Mesenchymal stem cell (in vitro differentiated cells and primary cell): ENCODE data around the gene ATP4A.

ENCODE experiments used
- DNase-seq: peaks from one replicate; pipeline ENCODE4 v3.0.0-alpha.2; 2013
- H2AFZ ChIP-seq: one replicate; pipeline ENCODE4 v1.6.1; 2013; ENCODE audit warnings: low read depth, mild to moderate bottlenecking, control low read depth, inconsistent platforms, low read length, moderate library complexity
- H2AK5ac ChIP-seq: 2 replicates; pipeline ENCODE4 v1.6.1; 2013; ENCODE audit warnings: low read length, moderate library complexity, mild to moderate bottlenecking, inconsistent platforms; ENCODE audit not compliant: severe bottlenecking
- H2BK120ac ChIP-seq: one replicate; pipeline ENCODE4 v1.6.1; 2013; ENCODE audit warnings: low read depth, mild to moderate bottlenecking, inconsistent platforms, low read length, moderate library complexity
- H2BK12ac ChIP-seq, 2 experiments: one replicate each; pipeline ENCODE4 v1.6.1; 2013; ENCODE audit warnings: inconsistent platforms in 2 of 2, low read length in 2 of 2, mild to moderate bottlenecking in 2 of 2, moderate library complexity in 2 of 2, control low read depth in 1 of 2
- H2BK15ac ChIP-seq: one replicate; pipeline ENCODE4 v1.6.1; 2013; ENCODE audit warnings: mild to moderate bottlenecking, low read depth, inconsistent platforms; ENCODE audit not compliant: poor library complexity, severe bottlenecking
- H2BK5ac ChIP-seq: 2 replicates; pipeline ENCODE4 v1.6.1; 2013; ENCODE audit warnings: low read depth, mild to moderate bottlenecking, low read length, control low read depth, inconsistent platforms; ENCODE audit not compliant: poor library complexity, severe bottlenecking
- H3K14ac ChIP-seq, 2 experiments: one replicate each; pipeline ENCODE4 v1.6.1; 2013; ENCODE audit warnings: inconsistent platforms in 2 of 2, low read length in 2 of 2, control low read depth in 1 of 2, mild to moderate bottlenecking in 1 of 2, moderate library complexity in 1 of 2
- H3K18ac ChIP-seq, 2 experiments: one replicate each; pipeline ENCODE4 v1.6.1; 2013; ENCODE audit warnings: inconsistent platforms in 2 of 2, low read length in 2 of 2, control low read depth in 1 of 2, low read depth in 1 of 2, mild to moderate bottlenecking in 1 of 2
- H3K23ac ChIP-seq, 2 experiments: one replicate each; pipeline ENCODE4 v1.6.1; 2013; ENCODE audit warnings: inconsistent platforms in 2 of 2, low read length in 2 of 2, mild to moderate bottlenecking in 2 of 2, moderate library complexity in 2 of 2, control low read depth in 1 of 2
- H3K27ac ChIP-seq: 2 replicates; pipeline ENCODE4 v1.5.1; 2013; ENCODE audit warnings: mild to moderate bottlenecking, moderate library complexity, low read length, control low read depth, inconsistent platforms; ENCODE audit not compliant: poor library complexity, severe bottlenecking
- H3K27me3 ChIP-seq, 2 experiments: 2 replicates each; pipeline versions ENCODE4 v1.6.1 to v1.7.0; 2013; ENCODE audit warnings: low read length in 2 of 2, mild to moderate bottlenecking in 2 of 2, moderate library complexity in 2 of 2, control low read depth in 1 of 2, inconsistent platforms in 1 of 2; ENCODE audit not compliant: control insufficient read depth in 1 of 2, insufficient read depth in 1 of 2
- H3K36me3 ChIP-seq, 2 experiments: 2 replicates each; pipeline versions ENCODE4 v1.6.1 to v1.7.0; 2013; ENCODE audit warnings: low read length in 2 of 2, control low read depth in 1 of 2, inconsistent platforms in 1 of 2, low read depth in 1 of 2, mild to moderate bottlenecking in 1 of 2; ENCODE audit not compliant: insufficient read depth in 2 of 2, control insufficient read depth in 1 of 2
- H3K4ac ChIP-seq, 2 experiments: one replicate each; pipeline ENCODE4 v1.6.1; 2013; ENCODE audit warnings: inconsistent platforms in 2 of 2, low read length in 2 of 2, mild to moderate bottlenecking in 2 of 2, moderate library complexity in 2 of 2, control low read depth in 1 of 2, low read depth in 1 of 2
- H3K4me1 ChIP-seq: 2 replicates; pipeline ENCODE4 v1.6.1; 2013; ENCODE audit warnings: low read depth, low read length, control low read depth; ENCODE audit not compliant: control insufficient read depth, insufficient read depth
- H3K4me2 ChIP-seq: 2 replicates; pipeline ENCODE4 v1.6.1; 2013; ENCODE audit warnings: low read length, mild to moderate bottlenecking, inconsistent platforms; ENCODE audit not compliant: poor library complexity, severe bottlenecking
- H3K4me3 ChIP-seq, 2 experiments: 2 replicates each; pipeline versions ENCODE4 v1.5.1 to v1.7.0; 2013; ENCODE audit warnings: low read length in 2 of 2, mild to moderate bottlenecking in 2 of 2, control low read depth in 1 of 2, low read depth in 1 of 2; ENCODE audit not compliant: insufficient read depth in 1 of 2
- H3K79me1 ChIP-seq: replicated peaks from 2 replicates; pipeline ENCODE4 v1.6.1; 2013; ENCODE audit warnings: mild to moderate bottlenecking, control low read depth, low read length, inconsistent platforms; ENCODE audit not compliant: poor library complexity, severe bottlenecking
- H3K9ac ChIP-seq: 2 replicates; pipeline ENCODE4 v1.7.0; 2013; ENCODE audit warnings: mild to moderate bottlenecking, low read length, moderate library complexity
- H3K9me3 ChIP-seq: 2 replicates; pipeline ENCODE4 v1.7.0; 2013; ENCODE audit warnings: mild to moderate bottlenecking, low read length; ENCODE audit not compliant: control insufficient read depth
- H4K8ac ChIP-seq: one replicate; pipeline ENCODE4 v1.6.1; 2013; ENCODE audit warnings: inconsistent platforms, mild to moderate bottlenecking, low read length, moderate library complexity
- H4K91ac ChIP-seq: one replicate; pipeline ENCODE4 v1.6.1; 2013; ENCODE audit warnings: mild to moderate bottlenecking, low read length, inconsistent platforms
- WGBS: methylation state at CpG from one replicate; pipeline ENCODE4 v1.1.7; 2013; ENCODE audit warnings: mixed read lengths; 5-methylcytosine and 5-hydroxymethylcytosine counted together

ATP4A gene

DNA sequence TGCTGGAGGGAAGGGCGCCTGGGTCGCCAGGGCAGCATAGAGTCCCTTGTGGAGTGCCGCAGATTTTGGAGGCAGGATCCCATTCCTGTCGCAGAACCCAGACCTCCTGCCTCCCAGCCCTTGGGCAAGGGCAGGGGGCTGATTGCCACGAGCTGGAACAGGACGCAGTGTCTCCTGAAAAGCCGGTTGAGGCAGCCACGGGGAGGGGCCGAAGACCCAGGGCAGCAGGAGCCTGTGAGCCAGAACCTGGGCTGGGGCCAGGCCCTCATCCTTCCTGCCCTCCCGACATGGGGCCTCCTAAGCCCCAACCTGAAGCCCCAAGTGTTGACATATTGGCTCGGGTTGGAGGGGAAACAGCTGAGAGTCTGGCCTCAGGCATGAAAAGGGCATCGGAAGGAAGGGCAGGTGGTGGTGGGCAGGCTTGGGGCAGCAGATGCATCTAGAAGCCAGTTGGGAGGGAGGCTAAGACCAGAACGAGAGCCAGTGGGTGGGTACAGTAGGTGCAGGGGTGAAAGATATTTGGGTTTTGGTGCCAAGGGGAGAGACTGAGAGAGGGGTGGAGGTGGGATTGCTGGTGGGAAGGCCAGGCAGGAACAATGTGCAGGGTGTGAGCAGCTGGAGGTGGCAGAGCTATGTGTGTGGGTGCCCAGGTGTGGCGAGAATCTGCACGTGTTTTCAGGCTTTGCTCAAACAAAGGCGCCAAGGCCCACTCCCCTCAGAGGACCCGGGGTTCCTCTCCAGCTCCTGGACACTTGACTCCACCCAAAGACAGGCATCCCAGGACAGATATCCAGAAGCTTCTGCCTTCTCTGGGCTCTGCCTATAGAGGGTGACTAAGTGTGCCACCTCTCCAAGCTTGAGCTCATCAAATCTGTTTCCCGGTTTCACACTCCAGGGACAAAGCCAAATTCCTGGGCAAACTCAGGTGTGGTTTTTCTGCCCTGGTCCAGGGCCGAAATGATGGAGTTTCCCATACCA, 33.9 kb downstream of the ATP4A start:
- Histone ChIP-seq H3K9ac (no peak overlapping the region), H2BK120ac (no peak overlapping the region), H3K4ac (no peak overlapping the region), H3K9me3 (no peaks in the 10 kb centered on the region), H3K27ac (no peak overlapping the region), H3K36me3 (no peaks in the 10 kb centered on the region), H2BK5ac (no peak overlapping the region), H3K23ac (no peak overlapping the region), H2AK5ac (no peak overlapping the region), H3K4me1 (no peaks in the 10 kb centered on the region), H3K4me3 (no peak overlapping the region), H2BK15ac (no peak overlapping the region), H3K79me1 (no peaks in the 10 kb centered on the region), H3K18ac (no peak overlapping the region), H3K4me2 (no peak overlapping the region), H2BK12ac (no peak overlapping the region), H3K14ac (no peak overlapping the region), H2AFZ (no peak overlapping the region), H4K91ac (no peak overlapping the region), H4K8ac (no peak overlapping the region), H3K27me3 (peaks cover 28 to 36% of the 10 kb centered on the region in 2 experiments)
- no peak for DNase-seq
- WGBS: 80% methylated on average over 18 of the region's 19 CpGs

DNA sequence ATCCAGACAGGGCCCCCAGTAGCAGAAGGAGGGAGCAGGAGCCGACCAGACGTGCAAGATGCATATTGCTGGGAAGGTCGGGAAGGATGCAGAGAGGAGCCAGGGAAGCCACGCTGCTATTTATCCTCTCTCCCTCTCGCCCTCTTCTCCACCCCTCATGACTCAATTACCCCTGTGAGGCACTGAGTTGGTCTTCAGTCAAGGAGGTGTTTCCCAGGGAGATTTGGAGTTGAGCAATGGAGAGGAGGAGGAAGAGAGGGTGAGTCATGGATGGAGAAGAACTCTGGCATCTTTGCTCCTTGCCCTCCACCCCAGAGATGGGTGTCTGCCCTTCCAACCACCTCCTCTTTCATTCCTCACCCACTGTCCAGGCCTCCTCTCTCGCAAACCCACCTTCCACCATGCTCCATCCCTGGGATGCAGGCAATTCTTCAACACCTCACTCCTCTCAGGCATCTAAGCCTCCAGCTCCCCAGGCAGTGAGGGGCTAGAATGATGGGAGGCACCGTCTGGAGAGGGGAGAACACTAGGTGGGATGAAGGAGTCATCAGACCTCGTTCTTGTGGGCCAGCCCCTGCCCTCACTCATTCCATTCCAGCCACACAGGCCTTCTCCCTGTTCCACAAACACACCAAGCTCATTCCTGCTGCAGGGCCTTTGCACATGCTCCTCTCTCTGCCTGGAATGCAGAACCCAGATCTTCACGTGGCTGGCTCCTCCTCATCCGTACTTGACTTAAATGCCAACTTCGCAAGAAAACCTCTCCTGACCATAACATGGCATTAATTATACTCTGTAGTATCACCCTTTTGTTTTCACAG, 35.0 kb downstream of the ATP4A start, which contains the start of gene SBSN:
Gene SBSN (minus strand): TSS at position 94 of the 821 bp plus-strand sequence. CDS start 30 bp downstream, at position 64.
- no peaks in the 10 kb centered on the region for H3K9me3 ChIP-seq
- H3K79me1 ChIP-seq: no peaks in the 10 kb centered on the region
- no peaks in the 10 kb centered on the region for H3K4me1 ChIP-seq
- peak within 1 kb of the TSS in 1 of 2 experiments; percentile 33 for H3K4me3 ChIP-seq
- H3K23ac ChIP-seq: no peak within 1 kb of the TSS
- no peaks in the 10 kb centered on the region for H3K36me3 ChIP-seq
- H3K27ac ChIP-seq: no peak within 1 kb of the TSS
- no peak within 1 kb of the TSS for H2AFZ ChIP-seq
- no peak within 1 kb of the TSS for H2AK5ac ChIP-seq
- H3K18ac ChIP-seq: no peak within 1 kb of the TSS
- H3K9ac ChIP-seq: no peak within 1 kb of the TSS
- H2BK120ac ChIP-seq: no peak within 1 kb of the TSS
- no peak within 1 kb of the TSS for H2BK12ac ChIP-seq
- 87% methylated on average over 6 of the region's 11 CpGs for WGBS
- H3K4me2 ChIP-seq: no peak within 1 kb of the TSS
- H3K27me3 ChIP-seq: peaks cover 21 to 30% of the 10 kb centered on the region in 2 experiments
- DNase-seq: peak; percentile 54
- peak within 1 kb of the TSS in 1 of 2 experiments; percentile 37 for H3K14ac ChIP-seq
- no peak within 1 kb of the TSS for H2BK5ac ChIP-seq
- H4K91ac ChIP-seq: no peak within 1 kb of the TSS
- H3K4ac ChIP-seq: no peak within 1 kb of the TSS
- H4K8ac ChIP-seq: no peak within 1 kb of the TSS
- H2BK15ac ChIP-seq: no peak within 1 kb of the TSS

DNA sequence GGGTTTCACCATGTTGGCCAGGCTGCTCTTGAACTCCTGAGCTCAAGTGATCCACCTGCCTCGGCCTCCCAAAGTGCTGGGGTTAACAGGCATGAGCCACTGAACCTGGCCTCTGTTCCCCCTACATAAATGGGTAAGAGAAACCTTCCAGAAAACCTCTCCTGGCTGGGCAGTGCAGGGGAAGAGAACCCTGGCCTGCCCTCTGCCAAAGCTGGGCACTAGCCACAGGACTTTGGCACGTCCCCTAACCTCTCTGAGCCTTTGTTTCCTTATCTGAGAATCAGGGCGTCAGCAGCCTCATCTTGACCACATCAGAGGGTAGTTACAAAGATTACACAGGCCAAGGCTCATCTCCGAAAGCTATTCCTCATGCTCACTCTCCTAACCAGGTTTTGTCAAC, 37.6 kb downstream of the ATP4A start:
- Histone ChIP-seq H3K9me3 (no peaks in the 10 kb centered on the region), H2BK120ac (no peak overlapping the region), H4K91ac (no peak overlapping the region), H4K8ac (no peak overlapping the region), H3K36me3 (no peaks in the 10 kb centered on the region), H3K4me3 (no peak overlapping the region), H3K23ac (no peak overlapping the region), H3K14ac (no peak overlapping the region), H3K18ac (no peak overlapping the region), H3K27ac (no peak overlapping the region), H2AFZ (no peak overlapping the region), H3K79me1 (no peaks in the 10 kb centered on the region), H3K27me3 (peaks cover 7 to 18% of the 10 kb centered on the region in 2 experiments), H2BK15ac (no peak overlapping the region), H3K4me2 (no peak overlapping the region), H2BK12ac (no peak overlapping the region), H2BK5ac (no peak overlapping the region), H3K4ac (no peak overlapping the region), H3K4me1 (no peaks in the 10 kb centered on the region), H3K9ac (no peak overlapping the region), H2AK5ac (no peak overlapping the region)
- whole genome bisulfite sequencing: 72% methylated on average over 4 of the region's 4 CpGs
- DNase-seq: no peak
